Neural cell (in vitro differentiated cells): ENCODE measurements around the gene HAGHL. TPM values are rescaled to one million over a fixed set of nuclear protein-coding genes. Genes with fewer than 3 reads are reported as not detected.

Experiments
- H2AFZ ChIP-seq: fragments of 200-600, 300-800 bp; sonication (generic), shearing (Covaris generic); 2 replicates; pipeline ENCODE4 v1.6.0; 2014; ENCODE audit warnings: low read depth, mild to moderate bottlenecking, antibody characterized with exemption, low read length, moderate library complexity
- H3F3A ChIP-seq: fragments of 200-600 bp; shearing (Covaris generic); 2 replicates; pipeline ENCODE4 v1.6.1; 2016; ENCODE audit warnings: mild to moderate bottlenecking, moderate library complexity, mixed read lengths, antibody characterized with exemption, low read length; ENCODE audit not compliant: insufficient read depth, poor library complexity, severe bottlenecking
- H3K27ac ChIP-seq: fragments of 200-600, 300-800 bp; sonication (generic), shearing (Covaris generic); 2 replicates; pipeline ENCODE4 v1.5.1; 2014; ENCODE audit warnings: mild to moderate bottlenecking, low read length, moderate library complexity
- H3K27me3 ChIP-seq: fragments of 300-800, 200-600 bp; sonication (generic), shearing (Covaris generic); 2 replicates; pipeline ENCODE4 v1.6.0; 2014; ENCODE audit warnings: mild to moderate bottlenecking, low read depth, low read length, moderate library complexity; ENCODE audit not compliant: insufficient read depth
- H3K36me3 ChIP-seq: fragments of 300-800, 200-600 bp; sonication (generic), shearing (Covaris generic); 2 replicates; pipeline ENCODE4 v1.5.1; 2014; ENCODE audit warnings: mild to moderate bottlenecking, antibody characterized with exemption, low read length, moderate library complexity; ENCODE audit not compliant: insufficient read depth
- H3K4me2 ChIP-seq: fragments of 300-800, 200-600 bp; sonication (generic), shearing (Covaris generic); 2 replicates; pipeline ENCODE4 v1.6.0; 2014; ENCODE audit warnings: mild to moderate bottlenecking, low read length
- H3K4me3 ChIP-seq: fragments of 300-800, 200-600 bp; sonication (generic), shearing (Covaris generic); 2 replicates; pipeline ENCODE4 v1.5.1; 2014; ENCODE audit warnings: mild to moderate bottlenecking, low read length, moderate library complexity
- H3K79me2 ChIP-seq: fragments of 200-600 bp; shearing (Covaris generic); replicated peaks from 2 replicates; pipeline ENCODE4 v1.6.0; 2014; ENCODE audit warnings: mild to moderate bottlenecking, low read length, moderate library complexity; ENCODE audit not compliant: insufficient read depth
- H3K9ac ChIP-seq: fragments of 300-800, 200-600 bp; sonication (generic), shearing (Covaris generic); 2 replicates; pipeline ENCODE4 v1.6.1; 2016; ENCODE audit warnings: mild to moderate bottlenecking, low read length, mixed read lengths
- H3K9me2 ChIP-seq: fragments of 200-600 bp; shearing (Covaris generic); 2 replicates; pipeline ENCODE4 v1.6.1; 2016; ENCODE audit warnings: mild to moderate bottlenecking, low read length, mixed read lengths; ENCODE audit not compliant: insufficient read depth
- H3K9me3 ChIP-seq: fragments of 200-600, 300-800 bp; sonication (generic), shearing (Covaris generic); 2 replicates; pipeline ENCODE4 v1.6.1; 2016; ENCODE audit warnings: mild to moderate bottlenecking, mixed run types, low read length, moderate library complexity, mixed read lengths
- H4K20me1 ChIP-seq: fragments of 200-600 bp; shearing (Covaris generic); 2 replicates; pipeline ENCODE4 v1.6.1; 2016; ENCODE audit warnings: mild to moderate bottlenecking, mixed run types; ENCODE audit not compliant: insufficient read depth
- CTCF ChIP-seq: fragments of 450-650 bp; IDR thresholded peaks from 2 replicates; pipeline ENCODE4 v1.5.1; 2014; ENCODE audit warnings: antibody characterized with exemption, mild to moderate bottlenecking, moderate library complexity; ENCODE audit not compliant: poor library complexity, severe bottlenecking
- EP300 ChIP-seq: fragments of 450-650 bp; conservative IDR thresholded peaks from 2 replicates; pipeline ENCODE4 v1.6.1; 2014; ENCODE audit warnings: antibody characterized with exemption, mild to moderate bottlenecking, moderate library complexity; ENCODE audit not compliant: poor library complexity, severe bottlenecking
- MXI1 ChIP-seq: fragments of 450-650 bp; conservative IDR thresholded peaks from 2 replicates; pipeline ENCODE4 v1.6.1; 2014; ENCODE audit warnings: antibody characterized with exemption, mild to moderate bottlenecking; ENCODE audit not compliant: poor library complexity, severe bottlenecking
- POLR2AphosphoS5 ChIP-seq: IDR thresholded peaks from 2 replicates; pipeline ENCODE4 v1.6.1; 2012
- RAD21 ChIP-seq: fragments of 450-650 bp; conservative IDR thresholded peaks from 2 replicates; pipeline ENCODE4 v1.6.1; 2014; ENCODE audit warnings: antibody characterized with exemption, mild to moderate bottlenecking, moderate library complexity
- REST ChIP-seq: IDR thresholded peaks from 2 replicates; pipeline ENCODE4 v1.6.1; 2012; ENCODE audit warnings: borderline replicate concordance
- SMC3 ChIP-seq: fragments of 450-650 bp; conservative IDR thresholded peaks from 2 replicates; pipeline ENCODE4 v1.6.1; 2014; ENCODE audit warnings: antibody characterized with exemption, mild to moderate bottlenecking, moderate library complexity; ENCODE audit not compliant: poor library complexity
- TAF1 ChIP-seq: IDR thresholded peaks from 2 replicates; pipeline ENCODE4 v1.6.1; 2012; ENCODE audit warnings: low read depth
- polyA plus RNA-seq: library from polyadenylated mRNA; depleted of rRNA; stranded (reverse); fragments of >200 nt; gene quantifications from 2 replicates; pipeline ENCODE4 v1.2.3, GENCODE V29; 2014

The HAGHL gene
- polyA plus RNA-seq, 1 donor from 2014 or later: 28.3 TPM

- peak within 1 kb of the TSS; percentile 89 for H3K27ac ChIP-seq
- no peaks in the 10 kb centered on the region for H3K36me3 ChIP-seq
- peak within 1 kb of the TSS; percentile 2 for H2AFZ ChIP-seq
These were observed 5.7 kb upstream of the HAGHL start, which contains the start of gene ANTKMT for GRCh38 chr16:720990-721764. Gene ANTKMT, plus strand, starts transcription at chr16:721146. Its CDS starts 129 bp downstream, at chr16:721275.

More at GRCh38 chr16:720990-721764, 5.7 kb upstream of the HAGHL start, which contains the start of gene ANTKMT:
- TF ChIP-seq TAF1 (no peak), MXI1 (peak; percentile 90), EP300 (peak; percentile 30), CTCF (no peak), REST (no peak), POLR2AphosphoS5 (peak; percentile 65), RAD21 (no peak), SMC3 (no peak)
- peak within 1 kb of the TSS; percentile 95 for H3K4me3 ChIP-seq
- no peaks in the 10 kb centered on the region for H4K20me1 ChIP-seq
- no peaks in the 10 kb centered on the region for H3K9me2 ChIP-seq
- no peaks in the 10 kb centered on the region for H3F3A ChIP-seq
- peaks cover 10% of the 10 kb centered on the region for H3K79me2 ChIP-seq
- H3K4me2 ChIP-seq: peak within 1 kb of the TSS; percentile 96
- peak within 1 kb of the TSS; percentile 90 for H3K9ac ChIP-seq
- H3K9me3 ChIP-seq: no peaks in the 10 kb centered on the region
- H3K27me3 ChIP-seq: no peaks in the 10 kb centered on the region
